Measurements from ENCODE around the gene SYNPR.

Gene SYNPR

DNA sequence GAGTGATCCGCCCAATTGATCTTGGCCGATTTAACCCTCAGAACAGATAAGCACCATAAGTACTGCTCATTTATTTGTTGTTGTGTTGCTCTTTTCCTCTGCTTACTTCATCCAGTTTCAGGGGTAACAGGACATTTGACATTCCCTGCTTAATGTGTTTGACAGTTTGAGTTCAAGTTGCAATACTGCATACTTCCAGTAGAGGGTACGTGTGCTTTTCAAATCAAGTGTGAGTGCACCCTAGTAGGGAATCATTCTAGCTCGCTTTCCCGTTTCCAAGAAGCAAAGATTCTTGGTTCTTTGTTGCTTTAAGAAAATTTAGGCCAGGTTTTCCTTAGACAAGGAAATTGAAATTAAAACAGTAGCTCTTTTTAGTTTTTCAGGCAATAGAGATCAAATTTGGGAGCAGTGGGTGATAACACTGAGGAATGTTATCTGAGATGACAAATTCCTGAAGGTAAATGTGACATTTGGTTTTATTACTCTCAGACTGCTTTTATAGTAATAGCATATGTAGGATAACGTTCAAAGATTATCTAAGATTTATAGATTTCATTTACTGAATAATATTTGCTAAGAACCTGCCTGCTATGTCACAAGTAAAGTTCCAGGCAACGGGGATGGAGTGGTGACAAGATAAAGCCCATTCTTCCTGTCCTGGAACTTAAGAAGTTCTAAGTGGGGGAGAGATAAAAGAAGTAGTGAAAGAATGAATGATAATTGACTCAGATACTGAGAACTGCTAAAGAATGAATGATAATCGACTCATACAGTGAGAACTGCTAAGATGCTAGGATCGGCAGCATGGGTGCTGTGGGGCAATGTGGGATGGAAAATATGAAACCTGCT is 73.3 kb downstream of the SYNPR start:
- no peak overlapping the region for H3K27ac ChIP-seq (ENCODE audit: low read length)
- no peak overlapping the region for H3K9ac ChIP-seq (ENCODE audit: low read depth, low read length)
- no peaks in the 10 kb centered on the region for H3K27me3 ChIP-seq (ENCODE audit: insufficient read depth, low read length)
- no peaks in the 10 kb centered on the region for H3K9me3 ChIP-seq (ENCODE audit: insufficient read depth, low read depth, low read length)
- H3K4me3 ChIP-seq (ENCODE audit: low read length), result no peak overlapping the region
- no peaks in the 10 kb centered on the region for H3K4me1 ChIP-seq (ENCODE audit: insufficient read depth, low read length)
- no peaks in the 10 kb centered on the region for H3K36me3 ChIP-seq (ENCODE audit: insufficient read depth, low read depth, low read length)

DNA sequence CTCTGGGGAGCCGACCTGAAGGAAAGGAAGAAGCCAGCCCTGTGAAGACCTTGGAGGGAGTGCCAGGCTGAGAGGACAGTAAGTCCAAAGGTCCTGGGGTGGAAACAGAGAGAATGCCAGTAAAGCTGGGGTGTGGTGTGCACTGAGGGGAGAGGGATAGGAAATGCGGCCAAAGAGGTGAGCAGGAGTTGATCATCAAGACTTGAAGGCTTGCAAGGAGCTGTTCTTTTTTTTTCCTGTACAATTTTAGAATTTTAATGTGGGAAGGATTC is 73.8 kb downstream of the SYNPR start:
- no peaks in the 10 kb centered on the region for H3K27me3 ChIP-seq (ENCODE audit: insufficient read depth, low read length)
- no peaks in the 10 kb centered on the region for H3K4me1 ChIP-seq (ENCODE audit: insufficient read depth, low read length)
- no peak overlapping the region for H3K4me3 ChIP-seq (ENCODE audit: low read length)
- no peak overlapping the region for H3K9ac ChIP-seq (ENCODE audit: low read depth, low read length)
- no peaks in the 10 kb centered on the region for H3K36me3 ChIP-seq (ENCODE audit: insufficient read depth, low read depth, low read length)
- no peaks in the 10 kb centered on the region for H3K9me3 ChIP-seq (ENCODE audit: insufficient read depth, low read depth, low read length)
- no peak overlapping the region for H3K27ac ChIP-seq (ENCODE audit: low read length)

DNA sequence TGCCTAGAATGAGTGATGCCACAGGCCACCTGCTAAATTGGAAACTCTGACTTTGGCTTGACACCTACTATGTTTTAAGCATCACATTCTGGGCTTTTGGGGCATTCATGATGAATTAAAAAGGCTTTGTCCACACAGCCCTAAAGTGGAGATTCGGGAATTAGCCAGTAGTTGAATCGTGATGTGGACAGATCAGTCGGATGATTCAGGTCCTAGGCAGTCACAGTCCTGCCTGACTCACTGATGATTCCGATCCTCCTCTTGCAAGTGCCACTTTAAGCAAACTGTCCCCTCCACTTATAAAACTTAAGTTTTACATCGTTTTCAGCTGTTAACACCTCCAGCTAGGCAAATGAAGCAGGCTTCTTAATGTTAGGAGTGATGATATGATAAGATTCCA is 75.3 kb downstream of the SYNPR start:
- H3K4me1 ChIP-seq (ENCODE audit: insufficient read depth, low read length), result no peaks in the 10 kb centered on the region
- H3K27me3 ChIP-seq (ENCODE audit: insufficient read depth, low read length), result no peaks in the 10 kb centered on the region
- H3K9ac ChIP-seq (ENCODE audit: low read depth, low read length), result no peak overlapping the region
- no peak overlapping the region for H3K27ac ChIP-seq (ENCODE audit: low read length)
- no peaks in the 10 kb centered on the region for H3K36me3 ChIP-seq (ENCODE audit: insufficient read depth, low read depth, low read length)
- H3K4me3 ChIP-seq (ENCODE audit: low read length), result no peak overlapping the region
- no peaks in the 10 kb centered on the region for H3K9me3 ChIP-seq (ENCODE audit: insufficient read depth, low read depth, low read length)

DNA sequence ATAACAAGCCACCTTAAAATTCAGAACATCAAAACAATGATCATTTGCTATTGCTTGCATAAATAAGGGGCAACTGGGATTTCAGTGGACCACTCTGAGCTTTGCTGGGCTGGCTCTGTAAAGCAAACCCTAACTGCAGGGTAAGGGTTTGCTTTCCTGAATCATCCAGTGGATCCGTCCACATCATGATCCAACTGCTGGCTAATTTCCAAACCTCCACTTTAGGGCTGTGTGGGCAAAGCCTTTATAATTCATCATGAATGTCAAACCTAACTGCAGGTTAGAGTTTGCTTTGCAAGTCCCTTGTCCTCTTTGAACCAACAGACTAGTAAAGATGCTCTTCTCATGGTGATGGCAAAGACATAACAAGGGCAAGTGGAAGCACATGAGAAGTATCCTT is 76.1 kb downstream of the SYNPR start:
- no peak overlapping the region for H3K4me3 ChIP-seq (ENCODE audit: low read length)

DNA sequence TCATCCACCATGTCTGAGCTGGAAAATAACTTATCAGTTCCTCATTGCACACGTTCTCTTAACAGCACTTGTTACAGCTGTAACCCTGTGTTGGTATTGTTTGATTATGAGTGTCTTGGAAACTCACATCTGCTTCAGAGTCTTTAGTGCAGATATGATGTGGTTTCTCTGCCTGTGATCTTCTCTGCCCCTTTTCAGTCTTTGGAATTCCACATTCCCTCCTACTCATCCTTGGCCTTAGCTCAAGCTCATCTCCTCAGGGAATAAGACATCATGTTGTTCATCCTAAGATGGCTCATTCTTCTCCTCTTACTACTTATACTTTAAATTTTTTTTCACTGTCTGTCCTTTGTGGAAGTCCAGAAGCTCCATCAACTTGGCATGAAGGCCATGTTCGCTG is 77.7 kb downstream of the SYNPR start:
- H3K9me3 ChIP-seq (ENCODE audit: insufficient read depth, low read depth, low read length), result no peaks in the 10 kb centered on the region
- no peak overlapping the region for H3K9ac ChIP-seq (ENCODE audit: low read depth, low read length)
- no peaks in the 10 kb centered on the region for H3K4me1 ChIP-seq (ENCODE audit: insufficient read depth, low read length)
- no peak overlapping the region for H3K27ac ChIP-seq (ENCODE audit: low read length)
- no peaks in the 10 kb centered on the region for H3K27me3 ChIP-seq (ENCODE audit: insufficient read depth, low read length)
- no peak overlapping the region for H3K4me3 ChIP-seq (ENCODE audit: low read length)
- no peaks in the 10 kb centered on the region for H3K36me3 ChIP-seq (ENCODE audit: insufficient read depth, low read depth, low read length)

More for the DNA sequence above, 76.1 kb downstream of the SYNPR start:
- Histone ChIP-seq H3K27me3 (ENCODE audit: insufficient read depth, low read length) (no peaks in the 10 kb centered on the region), H3K9me3 (ENCODE audit: insufficient read depth, low read depth, low read length) (no peaks in the 10 kb centered on the region), H3K9ac (ENCODE audit: low read depth, low read length) (no peak overlapping the region), H3K36me3 (ENCODE audit: insufficient read depth, low read depth, low read length) (no peaks in the 10 kb centered on the region), H3K27ac (ENCODE audit: low read length) (no peak overlapping the region), H3K4me1 (ENCODE audit: insufficient read depth, low read length) (no peaks in the 10 kb centered on the region)

DNA sequence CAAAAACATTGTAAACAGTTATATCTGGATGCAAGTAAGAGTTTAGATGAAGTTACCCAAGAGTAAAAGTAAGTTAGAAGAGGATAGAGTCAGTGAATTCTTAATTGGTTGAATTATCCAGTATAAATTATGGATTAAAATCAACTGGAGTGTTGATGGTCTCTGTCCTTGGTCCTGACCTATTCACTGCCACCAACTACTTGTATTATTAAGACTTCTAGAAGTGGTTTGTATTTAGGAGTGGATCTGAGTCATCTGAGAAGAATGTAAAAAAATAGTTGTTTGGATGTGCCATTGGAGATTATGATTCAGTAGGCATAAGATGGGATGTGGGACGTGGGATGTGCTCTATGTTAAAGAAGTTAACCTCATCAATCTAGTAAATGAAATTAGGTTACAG is 86.4 kb downstream of the SYNPR start:
- no peaks in the 10 kb centered on the region for H3K36me3 ChIP-seq (ENCODE audit: insufficient read depth, low read depth, low read length)
- no peaks in the 10 kb centered on the region for H3K4me1 ChIP-seq (ENCODE audit: insufficient read depth, low read length)
- H3K9me3 ChIP-seq (ENCODE audit: insufficient read depth, low read depth, low read length), result no peaks in the 10 kb centered on the region
- H3K27ac ChIP-seq (ENCODE audit: low read length), result no peak overlapping the region
- H3K27me3 ChIP-seq (ENCODE audit: insufficient read depth, low read length), result no peaks in the 10 kb centered on the region
- H3K4me3 ChIP-seq (ENCODE audit: low read length), result no peak overlapping the region
- H3K9ac ChIP-seq (ENCODE audit: low read depth, low read length), result no peak overlapping the region

DNA sequence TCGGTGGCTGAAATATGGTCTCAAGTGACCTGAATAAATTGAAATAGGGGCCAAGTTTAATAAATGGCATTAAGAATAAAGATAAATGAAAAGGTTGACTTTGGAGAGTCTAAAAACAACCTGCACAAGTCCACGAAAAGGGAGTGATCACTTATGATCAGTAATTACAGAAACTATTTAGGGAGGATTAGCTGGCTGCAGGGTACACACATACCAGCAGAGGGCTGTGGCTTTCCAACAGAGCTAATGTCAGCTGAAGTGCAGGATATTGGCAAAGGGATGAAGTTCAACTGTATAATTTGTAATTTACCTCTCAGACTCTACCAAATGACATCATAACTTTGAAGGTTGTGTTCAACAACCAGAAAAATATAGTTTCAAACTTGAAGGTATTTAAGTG is 86.8 kb downstream of the SYNPR start:
- Histone ChIP-seq H3K36me3 (ENCODE audit: insufficient read depth, low read depth, low read length) (no peaks in the 10 kb centered on the region), H3K9ac (ENCODE audit: low read depth, low read length) (no peak overlapping the region), H3K4me1 (ENCODE audit: insufficient read depth, low read length) (no peaks in the 10 kb centered on the region), H3K4me3 (ENCODE audit: low read length) (no peak overlapping the region), H3K27me3 (ENCODE audit: insufficient read depth, low read length) (no peaks in the 10 kb centered on the region), H3K9me3 (ENCODE audit: insufficient read depth, low read depth, low read length) (no peaks in the 10 kb centered on the region), H3K27ac (ENCODE audit: low read length) (no peak overlapping the region)

DNA sequence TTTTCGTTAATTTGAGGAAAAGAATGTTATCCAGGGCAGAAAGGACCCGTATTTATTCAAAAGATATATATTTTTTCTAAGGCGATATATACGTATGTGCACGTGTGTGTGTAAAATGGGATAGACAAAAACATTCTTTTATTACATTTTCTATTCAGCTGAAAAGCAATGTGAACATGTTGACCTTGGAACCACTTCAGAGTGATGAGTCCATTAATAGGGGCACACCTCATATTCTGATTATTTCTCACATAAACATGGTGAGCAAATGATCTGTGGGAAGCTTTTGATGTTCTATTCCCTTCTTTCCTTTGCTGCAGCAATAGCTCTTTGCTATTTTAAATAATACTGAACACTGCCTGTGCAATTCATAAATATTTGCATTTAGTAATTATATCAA is 87.6 kb downstream of the SYNPR start:
- Histone ChIP-seq H3K4me1 (ENCODE audit: insufficient read depth, low read length) (no peaks in the 10 kb centered on the region), H3K4me3 (ENCODE audit: low read length) (no peak overlapping the region), H3K36me3 (ENCODE audit: insufficient read depth, low read depth, low read length) (no peaks in the 10 kb centered on the region), H3K9me3 (ENCODE audit: insufficient read depth, low read depth, low read length) (no peaks in the 10 kb centered on the region), H3K9ac (ENCODE audit: low read depth, low read length) (no peak overlapping the region), H3K27ac (ENCODE audit: low read length) (no peak overlapping the region), H3K27me3 (ENCODE audit: insufficient read depth, low read length) (no peaks in the 10 kb centered on the region)

DNA sequence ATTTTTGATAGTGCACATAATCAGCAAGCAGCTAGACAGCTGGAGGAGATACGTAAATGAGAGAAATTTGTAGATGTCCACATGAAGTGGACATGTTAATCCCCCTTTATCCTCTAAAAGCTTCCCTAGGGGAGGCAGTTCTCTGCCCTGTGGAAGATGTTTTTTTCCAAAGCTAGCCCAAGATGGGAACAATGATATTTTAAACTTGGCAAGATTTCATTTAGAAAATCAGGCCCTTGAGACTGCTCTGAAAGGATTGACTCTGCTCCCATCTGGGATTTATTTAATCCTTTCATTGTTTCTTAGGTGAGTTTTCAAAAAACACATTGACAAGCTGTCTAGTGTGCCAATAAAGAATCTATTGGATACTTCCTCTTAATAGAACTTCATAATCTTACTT is 92.0 kb downstream of the SYNPR start:
- Histone ChIP-seq H3K9me3 (ENCODE audit: insufficient read depth, low read depth, low read length) (peaks cover 6% of the 10 kb centered on the region; the same call in 1 of the 2 replicates), H3K27ac (ENCODE audit: low read length) (no peak overlapping the region), H3K4me1 (ENCODE audit: insufficient read depth, low read length) (no peaks in the 10 kb centered on the region), H3K9ac (ENCODE audit: low read depth, low read length) (no peak overlapping the region), H3K4me3 (ENCODE audit: low read length) (no peak overlapping the region), H3K36me3 (ENCODE audit: insufficient read depth, low read depth, low read length) (no peaks in the 10 kb centered on the region), H3K27me3 (ENCODE audit: insufficient read depth, low read length) (no peaks in the 10 kb centered on the region)

DNA sequence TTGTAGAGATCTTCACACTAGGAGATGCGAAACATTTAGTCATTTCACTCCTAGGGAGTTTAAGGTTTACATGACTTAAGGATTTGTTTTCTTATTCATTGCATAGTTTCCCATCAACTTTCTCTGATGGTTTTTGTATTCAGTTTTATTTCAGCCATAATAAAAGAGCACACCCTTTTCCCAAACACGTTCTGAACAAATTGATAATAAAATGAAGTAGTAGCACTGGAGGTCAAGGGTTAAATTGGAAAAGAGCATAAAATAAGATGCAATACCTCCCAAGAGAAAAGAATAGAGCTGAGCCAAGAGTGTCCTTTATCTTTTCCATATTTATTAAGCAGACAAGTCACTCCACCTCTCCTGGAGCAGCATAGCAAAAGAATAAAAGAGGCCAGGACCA is 104.9 kb downstream of the SYNPR start:
- Histone ChIP-seq H3K27ac (ENCODE audit: low read length) (no peak overlapping the region), H3K9me3 (ENCODE audit: insufficient read depth, low read depth, low read length) (no peaks in the 10 kb centered on the region), H3K4me3 (ENCODE audit: low read length) (no peak overlapping the region), H3K27me3 (ENCODE audit: insufficient read depth, low read length) (no peaks in the 10 kb centered on the region), H3K9ac (ENCODE audit: low read depth, low read length) (no peak overlapping the region), H3K36me3 (ENCODE audit: insufficient read depth, low read depth, low read length) (no peaks in the 10 kb centered on the region), H3K4me1 (ENCODE audit: insufficient read depth, low read length) (no peaks in the 10 kb centered on the region)

DNA sequence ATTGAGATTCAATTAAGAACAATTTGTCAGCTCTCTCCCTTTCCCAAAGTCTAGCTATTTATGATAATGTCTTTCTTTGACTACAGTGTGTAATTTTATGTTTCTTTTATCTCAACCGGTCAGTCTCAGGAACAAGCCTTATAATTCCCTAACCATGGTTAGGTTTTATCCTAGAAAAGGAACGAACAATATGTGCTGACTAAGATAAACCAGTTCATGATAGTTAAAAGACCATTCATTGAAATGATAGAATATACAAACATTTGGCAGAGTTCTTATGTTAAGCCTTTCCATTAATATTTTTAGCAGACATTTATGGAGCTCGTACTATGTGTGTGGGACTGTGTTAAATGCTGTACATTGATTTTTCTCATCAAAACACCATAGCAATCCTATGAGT is 106.3 kb downstream of the SYNPR start:
- Histone ChIP-seq H3K4me3 (ENCODE audit: low read length) (no peak overlapping the region), H3K9me3 (ENCODE audit: insufficient read depth, low read depth, low read length) (no peaks in the 10 kb centered on the region), H3K36me3 (ENCODE audit: insufficient read depth, low read depth, low read length) (no peaks in the 10 kb centered on the region), H3K9ac (ENCODE audit: low read depth, low read length) (no peak overlapping the region), H3K27ac (ENCODE audit: low read length) (no peak overlapping the region), H3K27me3 (ENCODE audit: insufficient read depth, low read length) (no peaks in the 10 kb centered on the region), H3K4me1 (ENCODE audit: insufficient read depth, low read length) (no peaks in the 10 kb centered on the region)

DNA sequence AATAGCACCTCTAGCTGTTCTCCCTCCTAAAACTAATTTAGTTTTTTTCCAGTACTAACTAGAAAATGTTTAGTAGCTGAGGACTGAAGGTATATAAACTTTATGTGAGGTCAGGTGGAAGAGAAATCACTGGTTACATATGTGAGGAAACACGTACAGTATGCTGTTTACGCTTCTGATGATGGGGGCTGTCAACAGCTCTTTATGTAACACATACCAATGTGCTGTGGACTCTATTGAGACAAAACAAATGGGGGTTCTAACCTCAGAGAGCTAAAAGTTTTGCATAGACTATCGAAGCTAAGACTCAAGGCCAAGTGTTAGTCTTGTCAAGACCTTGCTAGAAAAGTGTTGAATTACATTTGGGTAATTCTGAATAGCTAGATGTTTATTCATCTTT is 107.5 kb downstream of the SYNPR start:
- Histone ChIP-seq H3K27me3 (ENCODE audit: insufficient read depth, low read length) (no peaks in the 10 kb centered on the region), H3K36me3 (ENCODE audit: insufficient read depth, low read depth, low read length) (no peaks in the 10 kb centered on the region), H3K9me3 (ENCODE audit: insufficient read depth, low read depth, low read length) (no peaks in the 10 kb centered on the region), H3K4me1 (ENCODE audit: insufficient read depth, low read length) (no peaks in the 10 kb centered on the region), H3K4me3 (ENCODE audit: low read length) (no peak overlapping the region), H3K9ac (ENCODE audit: low read depth, low read length) (no peak overlapping the region), H3K27ac (ENCODE audit: low read length) (no peak overlapping the region)
